Measurements from ENCODE around the gene CDC27.

Gene CDC27

DNA sequence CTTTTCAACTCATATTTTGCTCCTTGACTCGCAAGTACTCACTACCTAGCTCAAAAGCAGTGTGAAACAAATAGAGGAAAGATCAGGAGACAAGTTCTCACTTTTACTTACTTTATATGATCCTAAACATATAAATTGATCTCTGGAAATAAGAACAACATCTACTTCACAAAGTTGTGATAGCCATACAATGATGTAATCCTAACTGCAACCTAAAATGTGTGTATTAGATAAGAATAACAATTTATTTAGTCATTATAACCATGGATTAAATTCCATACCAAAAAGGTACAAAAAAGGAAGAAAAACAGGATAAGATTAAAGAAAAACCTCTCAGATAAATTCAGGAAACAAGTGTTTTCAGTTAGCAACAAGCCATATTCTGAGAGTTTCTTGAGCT, 103.4 kb downstream of the CDC27 start:
- Histone ChIP-seq H3K9me2 (replicated peaks; ENCODE audit: low read depth, low read length) (no peaks in the 10 kb centered on the region), H3K9me3 (ENCODE audit: insufficient read depth, low read depth, low read length) (no peaks in the 10 kb centered on the region), H3F3A (ENCODE audit: low read depth) (no peaks in the 10 kb centered on the region), H3K36me3 (ENCODE audit: insufficient read depth, low read length) (no peaks in the 10 kb centered on the region), H3K27me3 (ENCODE audit: insufficient read depth, low read length, poor library complexity, severe bottlenecking) (no peaks in the 10 kb centered on the region), H3K4me2 (ENCODE audit: low read depth, low read length, poor library complexity, severe bottlenecking) (no peak overlapping the region), H2AFZ (ENCODE audit: low read length) (no peak overlapping the region), H3K79me2 (ENCODE audit: insufficient read depth, low read length) (peaks cover 25% of the 10 kb centered on the region), H4K20me1 (ENCODE audit: insufficient read depth, low read length, poor library complexity, severe bottlenecking) (no peaks in the 10 kb centered on the region), H3K4me3 (ENCODE audit: low read length, poor library complexity, severe bottlenecking) (no peak overlapping the region), H3K4me1 (ENCODE audit: insufficient read depth, low read length, poor library complexity, severe bottlenecking) (no peaks in the 10 kb centered on the region), H3K9ac (ENCODE audit: low read depth, low read length, poor library complexity, severe bottlenecking) (no peak overlapping the region)
- TF ChIP-seq, protein P1, sequence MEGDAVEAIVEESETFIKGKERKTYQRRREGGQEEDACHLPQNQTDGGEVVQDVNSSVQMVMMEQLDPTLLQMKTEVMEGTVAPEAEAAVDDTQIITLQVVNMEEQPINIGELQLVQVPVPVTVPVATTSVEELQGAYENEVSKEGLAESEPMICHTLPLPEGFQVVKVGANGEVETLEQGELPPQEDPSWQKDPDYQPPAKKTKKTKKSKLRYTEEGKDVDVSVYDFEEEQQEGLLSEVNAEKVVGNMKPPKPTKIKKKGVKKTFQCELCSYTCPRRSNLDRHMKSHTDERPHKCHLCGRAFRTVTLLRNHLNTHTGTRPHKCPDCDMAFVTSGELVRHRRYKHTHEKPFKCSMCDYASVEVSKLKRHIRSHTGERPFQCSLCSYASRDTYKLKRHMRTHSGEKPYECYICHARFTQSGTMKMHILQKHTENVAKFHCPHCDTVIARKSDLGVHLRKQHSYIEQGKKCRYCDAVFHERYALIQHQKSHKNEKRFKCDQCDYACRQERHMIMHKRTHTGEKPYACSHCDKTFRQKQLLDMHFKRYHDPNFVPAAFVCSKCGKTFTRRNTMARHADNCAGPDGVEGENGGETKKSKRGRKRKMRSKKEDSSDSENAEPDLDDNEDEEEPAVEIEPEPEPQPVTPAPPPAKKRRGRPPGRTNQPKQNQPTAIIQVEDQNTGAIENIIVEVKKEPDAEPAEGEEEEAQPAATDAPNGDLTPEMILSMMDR (conservative IDR thresholded peaks at IDR 0.05; ENCODE audit: low read length): no peak
- TF ChIP-seq EZH2phosphoT487 (IDR thresholded peaks at IDR 0.05; ENCODE audit: borderline replicate concordance): no peak

DNA sequence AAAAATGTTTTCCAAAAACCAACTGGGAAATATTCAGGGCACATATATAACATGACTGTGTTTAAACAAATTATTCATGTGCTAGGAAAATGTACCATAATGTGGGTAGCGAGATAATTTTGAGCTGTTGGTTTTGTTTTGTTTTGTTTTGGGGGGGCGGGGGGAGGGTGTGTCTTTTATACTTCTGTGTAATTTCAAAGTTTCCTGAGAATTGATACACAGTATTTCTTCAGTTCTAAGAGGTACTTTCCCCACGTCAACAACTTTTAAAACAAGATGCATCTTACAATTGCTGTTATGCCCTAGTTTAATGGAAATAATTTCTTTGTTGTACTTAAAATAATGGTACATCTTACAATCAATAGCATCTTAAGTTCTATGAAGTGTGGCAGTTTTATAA, 110.3 kb downstream of the CDC27 start:
- H3K4me1 ChIP-seq (ENCODE audit: insufficient read depth, low read length, poor library complexity, severe bottlenecking): no peaks in the 10 kb centered on the region
- H3K79me2 ChIP-seq (ENCODE audit: insufficient read depth, low read length): peaks cover 6% of the 10 kb centered on the region
- H3K36me3 ChIP-seq (ENCODE audit: insufficient read depth, low read length): no peaks in the 10 kb centered on the region
- H2AFZ ChIP-seq (ENCODE audit: low read length): no peak overlapping the region
- TF ChIP-seq, protein P1 (conservative IDR thresholded peaks at IDR 0.05; ENCODE audit: low read length): no peak
- no peak for TF ChIP-seq EZH2phosphoT487 (IDR thresholded peaks at IDR 0.05; ENCODE audit: borderline replicate concordance)
- no peak overlapping the region for H3K9ac ChIP-seq (ENCODE audit: low read depth, low read length, poor library complexity, severe bottlenecking)
- no peaks in the 10 kb centered on the region for H3K27me3 ChIP-seq (ENCODE audit: insufficient read depth, low read length, poor library complexity, severe bottlenecking)
- H3K4me3 ChIP-seq (ENCODE audit: low read length, poor library complexity, severe bottlenecking): no peak overlapping the region
- no peaks in the 10 kb centered on the region for H3K9me2 ChIP-seq (replicated peaks; ENCODE audit: low read depth, low read length)
- no peaks in the 10 kb centered on the region for H3F3A ChIP-seq (ENCODE audit: low read depth)
- no peaks in the 10 kb centered on the region for H3K9me3 ChIP-seq (ENCODE audit: insufficient read depth, low read depth, low read length)
- H3K4me2 ChIP-seq (ENCODE audit: low read depth, low read length, poor library complexity, severe bottlenecking): no peak overlapping the region
- no peaks in the 10 kb centered on the region for H4K20me1 ChIP-seq (ENCODE audit: insufficient read depth, low read length, poor library complexity, severe bottlenecking)

DNA sequence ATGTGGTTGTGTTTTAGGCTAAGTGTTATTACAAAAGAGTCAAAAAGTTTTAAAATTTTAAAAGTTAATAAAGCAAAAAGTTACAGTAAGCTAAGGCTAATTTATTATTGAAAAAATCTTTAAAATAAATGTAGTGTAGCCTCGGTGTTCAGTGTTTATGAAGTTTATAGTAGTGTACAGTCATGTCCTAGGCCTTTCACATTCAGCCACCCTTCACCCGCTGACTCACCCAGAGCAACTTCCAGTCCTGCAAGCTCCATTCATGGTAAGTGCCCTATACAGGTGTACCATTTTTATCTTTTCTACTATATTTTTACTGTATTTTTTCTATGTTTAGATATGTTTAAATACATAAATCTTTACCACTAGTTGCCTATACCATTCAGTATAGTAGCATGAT, 111.5 kb downstream of the CDC27 start:
- Histone ChIP-seq H3K4me1 (ENCODE audit: insufficient read depth, low read length, poor library complexity, severe bottlenecking) (peaks cover 5% of the 10 kb centered on the region), H3K4me2 (ENCODE audit: low read depth, low read length, poor library complexity, severe bottlenecking) (no peak overlapping the region), H3K27me3 (ENCODE audit: insufficient read depth, low read length, poor library complexity, severe bottlenecking) (no peaks in the 10 kb centered on the region), H3K4me3 (ENCODE audit: low read length, poor library complexity, severe bottlenecking) (no peak overlapping the region), H3K9ac (ENCODE audit: low read depth, low read length, poor library complexity, severe bottlenecking) (no peak overlapping the region), H4K20me1 (ENCODE audit: insufficient read depth, low read length, poor library complexity, severe bottlenecking) (no peaks in the 10 kb centered on the region), H3K36me3 (ENCODE audit: insufficient read depth, low read length) (no peaks in the 10 kb centered on the region), H3K9me3 (ENCODE audit: insufficient read depth, low read depth, low read length) (no peaks in the 10 kb centered on the region), H2AFZ (ENCODE audit: low read length) (no peak overlapping the region), H3F3A (ENCODE audit: low read depth) (no peaks in the 10 kb centered on the region), H3K9me2 (replicated peaks; ENCODE audit: low read depth, low read length) (no peaks in the 10 kb centered on the region), H3K79me2 (ENCODE audit: insufficient read depth, low read length) (peaks cover 5% of the 10 kb centered on the region)
- TF ChIP-seq EZH2phosphoT487 (IDR thresholded peaks at IDR 0.05; ENCODE audit: borderline replicate concordance): no peak
- TF ChIP-seq, protein P1 (conservative IDR thresholded peaks at IDR 0.05; ENCODE audit: low read length): no peak

All from Loucy (cell line).